Measurements from ENCODE around the gene KRT32.

Gene KRT32

GRCh38 chr17:41446806-41447205, 20.4 kb downstream of the KRT32 start:
- in situ Hi-C loops (cut with HindIII; ENCODE audit: low sequenced_read_pairs), result no loop called here
- no peak overlapping the region for H3K4me3 ChIP-seq (ENCODE audit: low read depth, low read length)
- DNase-seq (ENCODE audit: low read depth, low spot score), result no peak

GRCh38 chr17:41444640-41445039, 22.5 kb downstream of the KRT32 start:
- no peak overlapping the region for H3K4me3 ChIP-seq (ENCODE audit: low read depth, low read length)
- TF ChIP-seq, protein P1, sequence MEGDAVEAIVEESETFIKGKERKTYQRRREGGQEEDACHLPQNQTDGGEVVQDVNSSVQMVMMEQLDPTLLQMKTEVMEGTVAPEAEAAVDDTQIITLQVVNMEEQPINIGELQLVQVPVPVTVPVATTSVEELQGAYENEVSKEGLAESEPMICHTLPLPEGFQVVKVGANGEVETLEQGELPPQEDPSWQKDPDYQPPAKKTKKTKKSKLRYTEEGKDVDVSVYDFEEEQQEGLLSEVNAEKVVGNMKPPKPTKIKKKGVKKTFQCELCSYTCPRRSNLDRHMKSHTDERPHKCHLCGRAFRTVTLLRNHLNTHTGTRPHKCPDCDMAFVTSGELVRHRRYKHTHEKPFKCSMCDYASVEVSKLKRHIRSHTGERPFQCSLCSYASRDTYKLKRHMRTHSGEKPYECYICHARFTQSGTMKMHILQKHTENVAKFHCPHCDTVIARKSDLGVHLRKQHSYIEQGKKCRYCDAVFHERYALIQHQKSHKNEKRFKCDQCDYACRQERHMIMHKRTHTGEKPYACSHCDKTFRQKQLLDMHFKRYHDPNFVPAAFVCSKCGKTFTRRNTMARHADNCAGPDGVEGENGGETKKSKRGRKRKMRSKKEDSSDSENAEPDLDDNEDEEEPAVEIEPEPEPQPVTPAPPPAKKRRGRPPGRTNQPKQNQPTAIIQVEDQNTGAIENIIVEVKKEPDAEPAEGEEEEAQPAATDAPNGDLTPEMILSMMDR (IDR thresholded peaks at IDR 0.05; ENCODE audit: low read depth, low read length), result no peak
- in situ Hi-C loops (cut with HindIII; ENCODE audit: low sequenced_read_pairs), result no loop called here
- DNase-seq (ENCODE audit: low read depth, low spot score), result no peak

More at GRCh38 chr17:41446806-41447205, 20.4 kb downstream of the KRT32 start:
- TF ChIP-seq, protein P1 (IDR thresholded peaks at IDR 0.05; ENCODE audit: low read depth, low read length), result no peak

- TF ChIP-seq, protein P1 (IDR thresholded peaks at IDR 0.05; ENCODE audit: low read depth, low read length), result no peak
- H3K4me3 ChIP-seq (ENCODE audit: low read depth, low read length), result no peak overlapping the region
- DNase-seq (ENCODE audit: low read depth, low spot score), result no peak
- in situ Hi-C loops (cut with HindIII; ENCODE audit: low sequenced_read_pairs), result no loop called here
Measured at GRCh38 chr17:41444186-41444585, 23.0 kb downstream of the KRT32 start.

DNA sequence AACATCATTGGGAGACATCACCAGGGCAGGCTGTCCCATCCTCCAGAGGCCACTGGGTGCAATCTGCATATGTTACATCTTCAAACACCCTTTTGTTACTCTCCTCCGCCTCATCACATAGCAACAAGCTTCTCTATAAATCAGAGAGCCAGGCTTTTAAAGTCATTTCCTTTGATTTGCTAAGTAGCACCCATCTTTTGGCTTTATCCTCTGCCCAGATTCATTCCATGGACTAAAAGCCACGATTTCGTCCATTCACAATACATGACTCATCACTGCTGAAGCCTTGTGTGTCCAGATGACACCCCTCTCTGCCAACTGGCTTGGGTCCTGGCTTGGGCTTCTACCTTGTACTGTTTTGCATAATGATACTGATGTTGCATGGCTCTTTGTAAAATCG, 24.4 kb downstream of the KRT32 start:
- peak; percentile 47 for DNase-seq (ENCODE audit: low read depth, low spot score)
- H3K4me3 ChIP-seq (ENCODE audit: low read depth, low read length), result no peak overlapping the region

DNA sequence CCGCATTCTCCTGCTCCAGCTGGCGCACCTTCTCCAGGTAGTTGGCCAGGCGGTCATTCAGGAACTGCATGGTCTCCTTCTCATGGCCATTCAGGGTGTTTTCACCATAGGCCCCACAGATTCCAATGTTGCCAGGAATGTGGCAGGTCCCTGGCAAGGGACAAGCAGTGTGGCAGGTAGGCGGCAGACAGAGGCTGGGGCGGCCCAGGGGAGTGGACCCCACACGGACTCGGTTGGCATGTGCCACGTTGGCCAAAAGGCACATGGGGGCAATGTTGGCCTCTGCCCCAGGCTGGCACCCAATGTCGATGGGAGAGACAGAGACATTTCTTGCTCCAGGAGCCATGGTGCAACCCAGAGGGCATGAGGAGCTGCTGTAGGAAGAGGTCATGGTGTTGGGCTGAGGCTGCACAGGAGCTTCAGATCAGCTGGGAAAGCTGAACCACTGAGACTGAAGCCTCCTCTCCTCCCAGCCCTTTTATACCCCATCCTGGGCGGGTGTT, 26.6 kb downstream of the KRT32 start, which contains the start of gene KRT38:
Gene KRT38 (minus strand): TSS at position 453 of the 503 bp plus-strand sequence. CDS start 62 bp downstream, at position 391.
- no peak for DNase-seq (ENCODE audit: low read depth, low spot score)
- in situ Hi-C loops (cut with HindIII; ENCODE audit: low sequenced_read_pairs), result no loop called here
- TF ChIP-seq, protein P1 (IDR thresholded peaks at IDR 0.05; ENCODE audit: low read depth, low read length), result no peak

More for the DNA sequence above, 24.4 kb downstream of the KRT32 start:
- in situ Hi-C loops (cut with HindIII; ENCODE audit: low sequenced_read_pairs), result no loop called here
- TF ChIP-seq, protein P1 (IDR thresholded peaks at IDR 0.05; ENCODE audit: low read depth, low read length), result no peak

GRCh38 chr17:41439375-41439774, 27.8 kb downstream of the KRT32 start:
- in situ Hi-C loops (cut with HindIII; ENCODE audit: low sequenced_read_pairs), result no loop called here
- TF ChIP-seq, protein P1 (IDR thresholded peaks at IDR 0.05; ENCODE audit: low read depth, low read length), result no peak
- DNase-seq (ENCODE audit: low read depth, low spot score), result no peak
- H3K4me3 ChIP-seq (ENCODE audit: low read depth, low read length), result no peak overlapping the region

More for the DNA sequence above, 26.6 kb downstream of the KRT32 start, which contains the start of gene KRT38:
- H3K4me3 ChIP-seq (ENCODE audit: low read depth, low read length), result no peak within 1 kb of the TSS

All from astrocyte of the spinal cord (primary cell).